Femur (tissue), 1 donor: ENCODE measurements around the gene KIR3DL2.
"Not testable (repeated sequence)": the region's sequence is repeated elsewhere in the genome, so short reads cannot be mapped to it uniquely, and the experiment has no call there.

Experiments
- DNase-seq: peaks from one replicate; pipeline ENCODE4 v3.0.0-alpha.2; 2017

KIR3DL2 gene

GRCh38 chr19:54873990-54874389, 23.7 kb downstream of the KIR3DL2 start, which contains the start of gene FCAR:
Gene FCAR, plus strand, starts transcription at chr19:54874235. Its CDS starts 55 bp downstream, at chr19:54874290.
- DNase-seq = peak; percentile 43

GRCh38 chr19:54875506-54875905, 25.3 kb downstream of the KIR3DL2 start:
- DNase-seq = no peak

- DNase-seq = no peak
These were observed 27.2 kb downstream of the KIR3DL2 start for GRCh38 chr19:54877471-54877870.

- no peak for DNase-seq
These were observed 31.6 kb downstream of the KIR3DL2 start for GRCh38 chr19:54881884-54882283.

DNA sequence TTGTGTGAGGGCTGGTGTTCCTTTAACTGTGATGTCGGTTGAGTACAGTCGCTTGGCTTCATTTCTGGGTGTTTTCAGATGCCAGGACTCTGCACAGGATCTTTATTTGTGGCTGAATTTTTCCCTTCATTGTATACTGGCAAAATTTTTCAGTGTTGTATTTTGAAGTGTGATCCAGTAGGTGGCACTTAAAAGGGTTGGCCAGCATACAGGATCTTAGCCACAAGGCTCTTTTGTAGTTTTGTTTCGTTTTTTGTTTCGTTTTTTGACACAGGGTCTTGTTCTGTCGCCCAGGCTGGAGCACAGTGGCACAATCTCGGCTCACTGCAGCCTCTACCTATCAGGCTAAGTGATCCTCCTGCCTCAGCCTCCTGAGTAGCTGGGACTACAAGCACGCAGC, 32.5 kb downstream of the KIR3DL2 start:
- no peak for DNase-seq

- no peak for DNase-seq
These were observed 33.0 kb downstream of the KIR3DL2 start for GRCh38 chr19:54883228-54883627.

DNA sequence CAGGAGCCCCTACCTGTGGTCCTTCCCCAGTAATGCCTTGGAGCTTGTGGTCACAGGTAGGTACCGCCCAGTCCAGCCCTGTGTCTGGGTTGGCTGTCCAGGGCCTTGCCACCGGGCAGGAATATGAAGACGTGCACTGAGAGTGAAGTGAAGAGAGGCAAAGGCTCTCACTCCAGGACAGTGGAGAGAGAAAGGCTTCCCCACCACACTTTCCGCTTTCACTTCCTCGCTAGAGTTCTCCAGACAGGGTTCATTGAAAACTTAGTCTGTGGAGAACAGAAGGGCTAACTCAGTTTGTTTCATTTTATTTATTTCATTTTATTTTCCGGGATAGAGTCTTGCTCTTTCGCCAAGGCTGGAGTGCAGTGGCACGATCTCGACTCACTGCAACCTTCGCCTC, 38.0 kb downstream of the KIR3DL2 start:
- DNase-seq = no peak

GRCh38 chr19:54889566-54889965, 39.3 kb downstream of the KIR3DL2 start:
- no peak for DNase-seq

- DNase-seq = no peak
These were observed 43.2 kb downstream of the KIR3DL2 start for GRCh38 chr19:54893406-54893805.

DNA sequence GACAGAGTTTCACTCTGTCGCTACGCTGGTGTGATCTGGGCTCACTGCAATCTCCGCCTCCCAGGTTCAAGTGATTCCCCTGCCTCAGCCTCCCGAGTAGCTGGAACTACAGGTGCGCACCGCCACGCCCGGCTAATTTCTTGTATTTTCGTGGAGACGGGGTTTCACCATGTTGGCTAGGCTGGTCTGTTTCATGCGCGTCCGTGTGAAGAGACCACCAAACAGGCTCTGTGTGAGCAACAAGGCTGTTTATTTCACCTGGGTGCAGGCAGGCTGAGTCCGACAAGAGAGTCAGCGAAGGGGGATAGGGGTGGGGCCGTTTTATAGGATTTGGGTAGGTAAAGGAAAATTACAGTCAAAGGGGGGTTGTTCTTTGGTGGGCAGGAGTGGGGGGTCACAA, 43.9 kb downstream of the KIR3DL2 start:
- not testable (repeated sequence) for DNase-seq

- no peak for DNase-seq
These were observed 45.8 kb downstream of the KIR3DL2 start for GRCh38 chr19:54896036-54896435.

DNA sequence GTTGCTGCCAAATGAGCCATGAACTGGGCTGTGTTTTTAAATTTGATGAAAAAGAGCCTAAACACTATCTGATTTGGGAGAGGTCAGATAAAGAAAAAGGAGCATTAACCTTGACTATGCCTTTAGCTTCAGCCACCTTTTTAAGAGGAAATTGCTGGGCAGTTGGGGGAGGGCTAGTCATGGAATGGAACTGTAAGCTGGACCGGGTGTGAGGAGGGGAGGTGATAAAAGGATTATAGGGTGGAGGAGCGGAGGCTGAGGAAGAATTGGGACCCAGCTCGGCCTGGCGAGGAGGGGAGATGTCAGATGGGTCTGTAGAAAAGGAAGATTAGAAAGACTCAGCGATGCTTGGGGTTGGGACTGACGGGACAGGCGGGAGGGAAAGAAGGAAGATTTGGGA, 48.4 kb downstream of the KIR3DL2 start:
- DNase-seq = not testable (repeated sequence)

- not testable (repeated sequence) for DNase-seq
These were observed 49.4 kb downstream of the KIR3DL2 start for GRCh38 chr19:54899646-54900045.

GRCh38 chr19:54901153-54901552, 50.9 kb downstream of the KIR3DL2 start:
- DNase-seq = peak; percentile 34

DNA sequence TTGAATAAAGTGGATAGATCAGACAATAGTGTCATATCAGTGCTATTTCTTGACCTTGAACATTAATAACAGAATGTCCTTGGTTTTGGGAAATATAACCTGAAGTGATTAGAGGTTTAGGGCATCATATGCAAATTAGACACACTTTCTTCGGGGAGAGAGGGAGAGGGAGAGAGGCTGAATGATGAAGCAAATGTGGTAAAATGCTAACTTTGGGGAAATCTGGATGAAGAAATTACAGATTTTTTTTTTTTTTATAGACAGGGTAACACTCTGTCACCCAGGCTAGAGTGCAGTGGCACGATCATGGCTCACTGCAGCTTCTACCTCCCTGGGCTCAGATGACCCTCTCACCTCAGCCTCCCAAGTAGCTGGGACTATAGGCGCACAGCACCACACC, 51.8 kb downstream of the KIR3DL2 start:
- no peak for DNase-seq

GRCh38 chr19:54903303-54903702, 53.1 kb downstream of the KIR3DL2 start:
- no peak for DNase-seq

- DNase-seq = not testable (repeated sequence)
These were observed 54.0 kb downstream of the KIR3DL2 start for GRCh38 chr19:54904261-54904660.

GRCh38 chr19:54905421-54905802, 55.2 kb downstream of the KIR3DL2 start:
- DNase-seq = no peak

DNA sequence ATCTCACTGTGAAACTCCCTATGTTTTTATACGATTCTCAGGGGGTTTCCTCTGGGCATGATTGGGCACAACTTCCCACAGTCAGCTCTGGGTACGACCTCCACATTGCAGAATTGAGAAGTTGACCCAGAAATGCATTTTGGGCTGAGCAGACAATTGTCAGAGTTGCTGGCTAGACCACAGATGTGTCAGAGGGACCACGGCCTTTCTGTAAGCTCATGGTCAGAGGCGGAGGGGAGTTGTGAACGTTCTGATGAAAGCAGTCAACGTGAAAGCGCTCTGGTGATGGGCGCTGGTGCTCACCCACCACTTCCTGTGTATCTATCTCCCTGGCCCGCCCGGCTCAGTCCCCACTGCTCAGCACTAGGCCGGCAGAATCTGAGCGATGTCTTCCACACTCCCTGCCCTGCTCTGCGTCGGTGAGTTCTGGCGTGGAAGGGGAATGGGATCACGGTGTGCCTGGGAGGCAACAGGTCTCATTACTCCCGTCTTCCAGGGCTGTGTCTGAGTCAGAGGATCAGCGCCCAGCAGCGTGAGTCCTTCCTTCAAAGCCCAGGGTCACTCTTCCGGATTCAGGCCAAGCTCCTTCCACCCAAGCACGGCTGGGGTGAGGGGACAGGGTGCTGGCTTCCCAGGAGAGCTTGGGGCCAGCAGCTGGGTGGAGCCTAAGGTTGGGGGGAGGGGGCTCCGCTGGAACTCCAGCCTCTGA, 55.7 kb downstream of the KIR3DL2 start, which contains the start of gene NCR1:
TSS of gene NCR1 (plus strand) at position 346 of the 709 bp plus-strand sequence. CDS start at position 386, 40 bp downstream.
- no peak for DNase-seq

- no peak for DNase-seq
These were observed 56.6 kb downstream of the KIR3DL2 start for GRCh38 chr19:54906819-54907218.

- DNase-seq = not testable (repeated sequence)
These were observed 57.7 kb downstream of the KIR3DL2 start for GRCh38 chr19:54907899-54908298.
